CD14-positive monocyte (primary cell): ENCODE measurements around the gene SNX13. TPM values are rescaled to one million over a fixed set of nuclear protein-coding genes. Genes with fewer than 3 reads are reported as not detected.

Experiments used
- DNase-seq, 3 donors: peaks; one replicate each; pipeline ENCODE4 v3.0.0-alpha.2; 2011 to 2022
- H2AFZ ChIP-seq: 2 replicates; pipeline ENCODE4 v1.6.0; 2012; ENCODE audit warnings: mild to moderate bottlenecking, low read depth, low read length, inconsistent platforms; ENCODE audit not compliant: insufficient read depth, poor library complexity, severe bottlenecking
- H3K27ac ChIP-seq, 2 donors: 1 replicate in 1 of 2; 2 replicates in 1 of 2; pipeline ENCODE4 v1.5.1; 2012 to 2013; ENCODE audit warnings: low read length in 2 of 2, control low read depth in 1 of 2, inconsistent platforms in 1 of 2, low read depth in 1 of 2, mild to moderate bottlenecking in 1 of 2
- H3K27me3 ChIP-seq, 2 donors: one replicate each; pipeline versions ENCODE4 v1.6.0 to v1.6.1; 2011 to 2013; ENCODE audit warnings: low read length in 2 of 2; ENCODE audit not compliant: control insufficient read depth in 2 of 2, insufficient read depth in 2 of 2
- H3K36me3 ChIP-seq, 2 donors: replicated peaks in 1 of 2; 1 replicate in 1 of 2; 2 replicates in 1 of 2; pipeline versions ENCODE4 v1.5.1 to v1.6.1; 2012 to 2013; ENCODE audit warnings: low read length in 2 of 2, control low read depth in 1 of 2, inconsistent platforms in 1 of 2, mild to moderate bottlenecking in 1 of 2; ENCODE audit not compliant: insufficient read depth in 2 of 2, control insufficient read depth in 1 of 2
- H3K4me1 ChIP-seq, 2 donors: 1 replicate in 1 of 2; 2 replicates in 1 of 2; pipeline versions ENCODE4 v1.5.1 to v1.6.1; 2012 to 2013; ENCODE audit warnings: low read length in 2 of 2, control low read depth in 1 of 2, inconsistent platforms in 1 of 2, mild to moderate bottlenecking in 1 of 2, moderate library complexity in 1 of 2; ENCODE audit not compliant: insufficient read depth in 2 of 2, control insufficient read depth in 1 of 2
- H3K4me2 ChIP-seq: replicated peaks from 2 replicates; pipeline ENCODE3; 2012; ENCODE audit warnings: low read length, moderate library complexity, mild to moderate bottlenecking; ENCODE audit not compliant: poor library complexity, severe bottlenecking; ENCODE audit errors: extremely low read depth
- H3K4me3 ChIP-seq, 3 experiments: fragments of 200-600 bp in 1 of 3; sonication (generic) in 1 of 3; replicated peaks in 1 of 3; 1 replicate in 2 of 3; 2 replicates in 1 of 3; pipeline ENCODE4 v1.5.1; 2011 to 2013; ENCODE audit warnings: low read length in 3 of 3, mild to moderate bottlenecking in 3 of 3, control low read depth in 2 of 3, low read depth in 2 of 3, inconsistent platforms in 1 of 3, moderate library complexity in 1 of 3
- H3K79me2 ChIP-seq: 2 replicates; pipeline ENCODE4 v1.6.0; 2012; ENCODE audit warnings: mild to moderate bottlenecking, control low read depth, inconsistent platforms, low read length, moderate library complexity; ENCODE audit not compliant: insufficient read depth
- H3K9ac ChIP-seq: 2 replicates; pipeline ENCODE4 v1.6.0; 2017; ENCODE audit warnings: low read length, mild to moderate bottlenecking; ENCODE audit not compliant: insufficient read depth, poor library complexity, severe bottlenecking
- H3K9me3 ChIP-seq, 2 donors: replicated peaks in 1 of 2; 1 replicate in 1 of 2; 2 replicates in 1 of 2; pipeline versions ENCODE4 v1.5.1 to v1.6.1; 2012 to 2013; ENCODE audit warnings: low read length in 2 of 2, control low read depth in 1 of 2; ENCODE audit not compliant: control insufficient read depth in 1 of 2, insufficient read depth in 1 of 2
- H4K20me1 ChIP-seq: 2 replicates; pipeline ENCODE4 v1.6.0; 2012; ENCODE audit warnings: mild to moderate bottlenecking, low read length, control low read depth, moderate library complexity; ENCODE audit not compliant: insufficient read depth
- H3K27ac Mint-ChIP-seq, 7 donors: one replicate each; pipeline ENCODE4 v1.8.0; 2020; ENCODE audit warnings: mild to moderate bottlenecking in 7 of 7, mixed read lengths in 7 of 7, moderate library complexity in 6 of 7, inconsistent platforms in 2 of 7
- H3K27me3 Mint-ChIP-seq, 3 donors: one replicate each; pipeline ENCODE4 v1.8.0; 2021 to 2022; ENCODE audit warnings: low read depth in 3 of 3, mild to moderate bottlenecking in 3 of 3, mixed read lengths in 3 of 3, moderate library complexity in 3 of 3, inconsistent platforms in 1 of 3
- H3K36me3 Mint-ChIP-seq, 2 donors: one replicate each; pipeline ENCODE4 v1.8.0; 2020; ENCODE audit warnings: mixed read lengths in 2 of 2, inconsistent platforms in 1 of 2, mild to moderate bottlenecking in 1 of 2
- H3K4me1 Mint-ChIP-seq: one replicate; pipeline ENCODE4 v1.8.0; 2020; ENCODE audit warnings: mild to moderate bottlenecking, mixed read lengths
- H3K4me3 Mint-ChIP-seq, 2 donors: one replicate each; pipeline ENCODE4 v1.8.0; 2020; ENCODE audit warnings: mild to moderate bottlenecking in 2 of 2, mixed read lengths in 2 of 2, moderate library complexity in 1 of 2
- H3K9me3 Mint-ChIP-seq, 7 donors: one replicate each; pipeline ENCODE4 v1.8.0; 2020 to 2022; ENCODE audit warnings: mixed read lengths in 7 of 7, mild to moderate bottlenecking in 6 of 7, moderate library complexity in 6 of 7, inconsistent platforms in 2 of 7
- WGBS: methylation state at CpG from one replicate; pipeline ENCODE4 v1.1.5; 2013; ENCODE audit warnings: missing lambda C conversion rate; ENCODE audit not compliant: insufficient coverage; 5-methylcytosine and 5-hydroxymethylcytosine counted together
- intact Hi-C, 2 donors: fragments of 100-400 bp; cut with micrococcal nuclease; formaldehyde crosslinking; loops; one replicate each; pipeline versions ENCODE4 v1.15.0 to v1.15.1; 2023
- polyA plus RNA-seq, 3 donors: library from polyadenylated mRNA; depleted of rRNA in 1 of 3; unstranded in 2 of 3; stranded (reverse) in 1 of 3; fragments of 300-500 nt in 2 of 3; fragments of >200 nt in 1 of 3; fragmentation: Illumina TruSeq in 2 of 3; gene quantifications; 1 replicate in 2 of 3; 2 replicates in 1 of 3; pipeline ENCODE4 v1.2.3, GENCODE V29; 2012 to 2021
- TF ChIP-seq, protein P1 (sequence below): fragments of 200-600 bp; IDR thresholded peaks from one replicate; pipeline ENCODE4 v1.8.0; 2022; ENCODE audit warnings: antibody characterized with exemption, mild to moderate bottlenecking

Gene SNX13
- polyA plus RNA-seq, 3 donors, result 12.1 to 31.3 (median 17.4) TPM

GRCh38 chr7:17988858-17989257 lies 48.6 kb upstream of the SNX13 start:
- H2AFZ ChIP-seq, result no peak overlapping the region
- no peak overlapping the region for H3K4me2 ChIP-seq
- Mint-ChIP-seq H3K36me3 (no peaks in the 10 kb centered on the region), H3K4me3 (no peak overlapping the region), H3K27ac (peak overlapping the region in 2 of 7 donors; percentile 14 to 32), H3K27me3 (no peaks in the 10 kb centered on the region), H3K4me1 (peaks cover 5% of the 10 kb centered on the region), H3K9me3 (no peaks in the 10 kb centered on the region)
- no peak overlapping the region for H3K27ac ChIP-seq
- no peak overlapping the region for H3K9ac ChIP-seq
- H3K9me3 ChIP-seq, result no peaks in the 10 kb centered on the region
- peaks cover 2 to 6% of the 10 kb centered on the region in 2 donors for H3K4me1 ChIP-seq
- no peaks in the 10 kb centered on the region for H3K27me3 ChIP-seq
- no peak overlapping the region for H3K4me3 ChIP-seq
- H3K79me2 ChIP-seq, result no peaks in the 10 kb centered on the region
- intact Hi-C loops, result no loop called here
- TF ChIP-seq, protein P1, sequence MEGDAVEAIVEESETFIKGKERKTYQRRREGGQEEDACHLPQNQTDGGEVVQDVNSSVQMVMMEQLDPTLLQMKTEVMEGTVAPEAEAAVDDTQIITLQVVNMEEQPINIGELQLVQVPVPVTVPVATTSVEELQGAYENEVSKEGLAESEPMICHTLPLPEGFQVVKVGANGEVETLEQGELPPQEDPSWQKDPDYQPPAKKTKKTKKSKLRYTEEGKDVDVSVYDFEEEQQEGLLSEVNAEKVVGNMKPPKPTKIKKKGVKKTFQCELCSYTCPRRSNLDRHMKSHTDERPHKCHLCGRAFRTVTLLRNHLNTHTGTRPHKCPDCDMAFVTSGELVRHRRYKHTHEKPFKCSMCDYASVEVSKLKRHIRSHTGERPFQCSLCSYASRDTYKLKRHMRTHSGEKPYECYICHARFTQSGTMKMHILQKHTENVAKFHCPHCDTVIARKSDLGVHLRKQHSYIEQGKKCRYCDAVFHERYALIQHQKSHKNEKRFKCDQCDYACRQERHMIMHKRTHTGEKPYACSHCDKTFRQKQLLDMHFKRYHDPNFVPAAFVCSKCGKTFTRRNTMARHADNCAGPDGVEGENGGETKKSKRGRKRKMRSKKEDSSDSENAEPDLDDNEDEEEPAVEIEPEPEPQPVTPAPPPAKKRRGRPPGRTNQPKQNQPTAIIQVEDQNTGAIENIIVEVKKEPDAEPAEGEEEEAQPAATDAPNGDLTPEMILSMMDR, result no peak
- 95% methylated on average over 3 of the region's 6 CpGs for WGBS
- DNase-seq, result no peak
- H3K36me3 ChIP-seq, result no peaks in the 10 kb centered on the region
- no peaks in the 10 kb centered on the region for H4K20me1 ChIP-seq

GRCh38 chr7:17988141-17988540 lies 47.8 kb upstream of the SNX13 start:
- DNase-seq, result no peak
- WGBS, result 92% methylated on average over 5 of the region's 6 CpGs
- Histone ChIP-seq H3K27me3 (no peaks in the 10 kb centered on the region), H3K36me3 (no peaks in the 10 kb centered on the region), H3K9ac (no peak overlapping the region), H4K20me1 (no peaks in the 10 kb centered on the region), H3K4me3 (no peak overlapping the region), H3K4me1 (peaks cover 7 to 13% of the 10 kb centered on the region in 2 donors), H3K9me3 (no peaks in the 10 kb centered on the region), H3K4me2 (no peak overlapping the region), H2AFZ (no peak overlapping the region), H3K27ac (no peak overlapping the region), H3K79me2 (no peaks in the 10 kb centered on the region)
- TF ChIP-seq, protein P1, result no peak
- no peak overlapping the region for H3K27ac Mint-ChIP-seq
- no peaks in the 10 kb centered on the region for H3K27me3 Mint-ChIP-seq
- peaks cover 0 to under 1% (median 0%) of the 10 kb centered on the region in 7 donors for H3K9me3 Mint-ChIP-seq
- H3K4me3 Mint-ChIP-seq, result no peak overlapping the region
- H3K36me3 Mint-ChIP-seq, result no peaks in the 10 kb centered on the region
- peaks cover 12% of the 10 kb centered on the region for H3K4me1 Mint-ChIP-seq
- intact Hi-C loops, result no loop called here
